ENCODE results near the gene RABL3. TPM values are rescaled to one million over a fixed set of nuclear protein-coding genes. Genes with fewer than 3 reads are reported as not detected.

The RABL3 gene
- total RNA-seq, 4 donors from 2014 or later = 20.0 to 46.8 (median 30.4) TPM

GRCh38 chr3:120708408-120708807 is 33.9 kb downstream of the RABL3 start:
- intact Hi-C loops (cut with DNase I; ENCODE audit: low total_unique reads) = no loop called here

GRCh38 chr3:120706950-120707349 is 35.4 kb downstream of the RABL3 start:
- intact Hi-C loops (cut with DNase I; ENCODE audit: low total_unique reads) (no loop called here), in situ Hi-C loops (cut with MboI; ENCODE audit: low sequenced_read_pairs in 4 of 4) (no loop called here)
- H3K27ac ChIP-seq = no peak overlapping the region
- H3K36me3 ChIP-seq = peaks cover 0 to 19% of the 10 kb centered on the region in 2 donors
- no peaks in the 10 kb centered on the region for H3K4me1 ChIP-seq
- no peaks in the 10 kb centered on the region for H3K27me3 ChIP-seq
- no peak overlapping the region for H3K4me3 ChIP-seq
- DNase-seq (no peak), ATAC-seq (no peak)
- TF ChIP-seq CTCF (IDR thresholded peaks at IDR 0.05 in 4 of 5, conservative IDR thresholded peaks at IDR 0.05 in 1 of 5) (no peak), POLR2A (IDR thresholded peaks at IDR 0.05) (no peak)
- H3K9me3 ChIP-seq = no peaks in the 10 kb centered on the region

More at GRCh38 chr3:120708408-120708807, 33.9 kb downstream of the RABL3 start:
- in situ Hi-C loops (cut with MboI; ENCODE audit: low sequenced_read_pairs in 4 of 4) = no loop called here
- ATAC-seq = no peak
- no peak for DNase-seq
- H3K4me3 ChIP-seq = no peak overlapping the region
- H3K27ac ChIP-seq = no peak overlapping the region
- no peaks in the 10 kb centered on the region for H3K27me3 ChIP-seq
- no peaks in the 10 kb centered on the region for H3K4me1 ChIP-seq
- no peaks in the 10 kb centered on the region for H3K9me3 ChIP-seq
- TF ChIP-seq CTCF (IDR thresholded peaks at IDR 0.05 in 4 of 5, conservative IDR thresholded peaks at IDR 0.05 in 1 of 5) (no peak), POLR2A (IDR thresholded peaks at IDR 0.05) (no peak)
- H3K36me3 ChIP-seq = peaks cover 0 to 19% of the 10 kb centered on the region in 2 donors

DNA sequence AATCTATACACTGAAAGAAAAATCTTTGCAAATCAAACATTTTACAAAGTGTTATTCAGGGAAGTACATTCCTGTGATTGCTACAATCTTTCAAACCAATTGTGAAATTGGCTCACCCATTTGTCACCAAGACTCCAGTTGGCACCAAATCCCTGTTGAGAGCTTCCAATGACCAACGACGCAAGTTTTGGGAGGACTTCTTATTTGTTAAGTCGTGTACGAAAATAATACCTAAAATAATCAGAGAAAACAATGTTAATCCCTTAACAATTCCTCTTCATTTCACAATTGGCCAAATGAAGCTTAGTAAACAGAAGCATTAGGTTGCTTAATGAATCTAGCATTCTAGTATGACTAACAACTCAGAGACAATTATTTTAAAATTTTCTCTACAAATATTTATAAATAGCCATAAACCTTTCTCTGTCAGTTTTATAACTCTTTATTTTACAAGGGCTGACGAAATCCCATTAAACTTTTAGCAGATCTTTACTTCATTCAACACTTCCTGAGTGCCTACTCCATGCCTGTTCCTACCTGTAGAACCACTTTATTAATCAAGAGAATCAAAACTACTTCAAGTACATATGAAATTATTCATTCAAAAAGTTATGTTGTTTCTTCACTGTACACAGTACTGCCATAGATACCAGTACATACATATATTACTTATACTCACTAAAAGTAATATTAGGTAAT is 36.3 kb downstream of the RABL3 start:
- no peaks in the 10 kb centered on the region for H3K27me3 ChIP-seq
- no peaks in the 10 kb centered on the region for H3K9me3 ChIP-seq
- in situ Hi-C loops (cut with MboI; ENCODE audit: low sequenced_read_pairs in 4 of 4) (no loop called here), intact Hi-C loops (cut with DNase I; ENCODE audit: low total_unique reads) (no loop called here)
- no peak overlapping the region for H3K4me3 ChIP-seq
- H3K36me3 ChIP-seq = peaks cover 0 to 19% of the 10 kb centered on the region in 2 donors
- no peak for TF ChIP-seq POLR2A (IDR thresholded peaks at IDR 0.05)
- no peak for TF ChIP-seq CTCF (IDR thresholded peaks at IDR 0.05 in 4 of 5, conservative IDR thresholded peaks at IDR 0.05 in 1 of 5)
- ATAC-seq = no peak
- no peak overlapping the region for H3K27ac ChIP-seq
- H3K4me1 ChIP-seq = no peaks in the 10 kb centered on the region
- DNase-seq = no peak

- no peak overlapping the region for H3K4me3 ChIP-seq
- H3K4me1 ChIP-seq = no peaks in the 10 kb centered on the region
- H3K27ac ChIP-seq = no peak overlapping the region
- in situ Hi-C loops (cut with MboI; ENCODE audit: low sequenced_read_pairs in 4 of 4) = no loop called here
- DNase-seq (no peak), ATAC-seq (no peak)
- intact Hi-C loops (cut with DNase I; ENCODE audit: low total_unique reads) = no loop called here
- no peaks in the 10 kb centered on the region for H3K9me3 ChIP-seq
- TF ChIP-seq POLR2A (IDR thresholded peaks at IDR 0.05) (no peak), CTCF (IDR thresholded peaks at IDR 0.05 in 4 of 5, conservative IDR thresholded peaks at IDR 0.05 in 1 of 5) (no peak)
- peaks cover 0 to 12% of the 10 kb centered on the region in 2 donors for H3K36me3 ChIP-seq
- H3K27me3 ChIP-seq = no peaks in the 10 kb centered on the region
Measured at GRCh38 chr3:120699333-120699732, 43.0 kb downstream of the RABL3 start.

All from gastrocnemius medialis (tissue), 4 donors.